IPS-NIHi7 (cell line): ENCODE results near the gene TMEM221.

ENCODE experiments used
- DNase-seq: peaks from one replicate; pipeline ENCODE4 v3.0.0; 2012; ENCODE audit warnings: mixed read lengths; ENCODE audit errors: extremely low spot score

The TMEM221 gene

DNA sequence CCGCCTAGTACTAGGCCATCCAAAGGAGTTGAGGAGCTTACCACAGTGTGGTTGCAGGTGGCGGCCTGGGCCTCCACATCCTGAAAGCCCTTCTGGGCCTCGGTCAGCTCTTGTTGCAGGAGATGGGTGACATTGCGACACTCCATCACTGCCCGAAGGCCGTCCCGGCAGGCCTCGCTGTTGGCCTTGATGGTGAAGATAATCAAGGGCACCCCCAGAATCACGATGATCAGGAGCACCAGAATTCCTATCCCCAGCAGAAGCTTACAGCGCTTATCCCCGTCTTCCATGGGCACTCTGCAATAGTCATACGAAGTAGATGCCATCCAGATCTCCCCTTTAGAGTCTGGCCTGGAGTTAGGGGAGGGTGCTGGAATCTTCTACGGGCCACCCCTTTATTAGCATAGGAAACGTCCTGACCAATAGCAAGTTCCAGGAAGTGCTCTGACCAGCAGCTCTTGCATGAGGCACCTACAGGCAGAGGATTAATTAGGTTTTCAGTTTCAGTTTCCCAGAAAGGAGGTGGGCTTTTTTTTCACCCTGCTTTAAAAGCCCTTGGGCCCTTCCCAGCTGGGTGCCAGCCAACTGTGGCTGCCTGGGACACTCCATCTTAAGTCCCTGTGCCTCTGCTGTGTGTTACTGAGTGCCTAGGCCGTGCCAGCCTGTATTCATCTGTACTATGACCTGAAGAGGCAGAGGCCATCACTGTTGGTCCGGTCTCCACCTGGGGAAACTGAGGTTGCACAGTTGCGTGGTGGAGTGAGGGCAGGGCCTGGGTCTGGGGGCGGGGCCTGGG, 43.0 kb downstream of the TMEM221 start, which contains the start of gene BST2:
Gene BST2, minus strand, starts transcription at position 381 of the 796 bp plus-strand sequence. Its CDS starts 55 bp downstream, at position 326.
- peak; percentile 68 for DNase-seq

DNA sequence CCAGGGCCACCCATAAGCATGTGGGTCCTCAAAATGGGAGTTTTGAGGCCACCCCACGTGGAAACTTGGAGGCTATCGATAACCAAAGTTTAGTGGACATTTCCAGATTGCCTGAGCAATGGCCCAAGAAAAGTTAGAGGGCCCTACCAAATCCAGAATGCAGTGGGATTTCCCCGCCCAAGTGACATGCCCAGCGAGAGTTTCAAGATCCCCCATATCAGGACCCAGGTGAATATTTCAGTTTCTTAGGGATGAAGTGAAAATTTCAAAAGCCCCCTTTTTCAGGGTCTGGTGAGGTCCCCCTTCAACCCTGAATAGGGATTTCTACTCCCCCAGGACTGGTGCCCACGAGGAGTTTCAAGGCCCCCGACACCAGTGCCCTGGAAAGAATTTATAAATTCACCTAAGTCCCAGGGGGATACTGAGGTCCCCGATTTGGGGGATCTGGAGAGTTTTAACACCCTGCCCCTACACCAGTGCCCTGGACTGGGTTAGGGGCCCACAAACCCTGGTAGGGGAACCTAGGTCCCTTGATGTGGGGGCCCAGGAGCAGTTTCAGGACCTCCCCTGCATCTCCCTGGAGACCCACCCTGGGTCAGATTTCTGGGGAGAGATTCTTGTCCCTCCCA, 43.7 kb downstream of the TMEM221 start:
- DNase-seq: no peak

DNA sequence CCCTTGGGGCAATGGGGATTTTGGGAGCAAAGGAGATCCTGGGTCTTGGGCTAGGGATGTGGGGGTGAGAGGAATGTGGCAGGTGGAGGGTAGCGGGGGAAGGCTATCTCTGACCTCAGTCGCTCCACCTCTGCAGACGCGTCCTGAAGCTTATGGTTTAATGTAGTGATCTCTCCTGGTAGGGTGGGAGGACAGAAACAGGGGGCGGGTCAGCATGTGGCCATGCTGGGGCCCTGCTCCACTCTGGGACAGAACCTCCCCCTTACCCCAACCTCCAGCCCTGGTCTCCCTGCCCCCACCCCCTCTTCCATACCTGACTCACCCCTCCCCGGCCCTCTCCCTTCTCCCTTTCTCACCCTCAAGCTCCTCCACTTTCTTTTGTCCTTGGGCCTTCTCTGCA, 44.5 kb downstream of the TMEM221 start:
- DNase-seq: peak; percentile 32

DNA sequence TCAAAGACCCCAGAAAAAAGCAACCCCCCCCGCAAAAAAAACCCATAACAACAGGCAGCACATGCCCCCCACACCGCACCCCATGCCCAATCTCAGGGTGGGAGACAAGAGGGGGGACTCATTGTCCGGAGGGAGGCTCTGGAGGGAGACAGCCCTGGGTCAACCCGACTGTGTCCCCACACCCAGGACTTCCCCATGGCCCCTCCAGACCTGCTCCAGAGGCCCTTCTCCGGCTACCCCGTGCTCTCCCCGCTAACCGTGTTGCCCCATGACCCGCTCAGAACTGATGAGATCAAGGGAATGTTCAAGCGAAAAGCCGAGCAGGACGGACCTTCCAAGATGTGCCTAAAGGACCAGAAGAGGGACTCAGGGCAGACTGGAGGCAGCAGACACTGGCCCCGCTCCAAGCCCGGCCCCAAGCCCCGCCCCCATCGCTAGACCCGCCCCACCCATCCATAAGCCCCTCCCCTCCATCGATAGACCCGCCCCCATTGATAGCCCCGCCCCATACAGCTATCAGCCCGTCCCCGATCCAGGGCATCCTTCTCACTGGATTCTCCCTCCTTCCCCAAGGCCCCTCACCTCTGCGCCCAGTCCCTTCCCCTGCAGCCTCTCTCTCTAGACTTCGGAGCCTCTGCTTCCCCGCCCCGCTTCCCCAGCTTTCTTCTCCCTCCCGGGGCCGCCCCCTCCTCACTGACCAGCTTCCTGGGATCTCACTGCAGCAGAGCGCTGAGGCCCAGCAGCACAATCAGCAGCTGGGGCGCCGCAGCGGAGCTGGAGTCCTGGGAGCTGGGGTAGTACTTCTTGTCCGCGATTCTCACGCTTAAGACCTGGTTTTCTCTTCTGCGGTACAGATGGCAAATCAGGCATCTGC, 45.2 kb downstream of the TMEM221 start:
- peak; percentile 95 for DNase-seq

DNA sequence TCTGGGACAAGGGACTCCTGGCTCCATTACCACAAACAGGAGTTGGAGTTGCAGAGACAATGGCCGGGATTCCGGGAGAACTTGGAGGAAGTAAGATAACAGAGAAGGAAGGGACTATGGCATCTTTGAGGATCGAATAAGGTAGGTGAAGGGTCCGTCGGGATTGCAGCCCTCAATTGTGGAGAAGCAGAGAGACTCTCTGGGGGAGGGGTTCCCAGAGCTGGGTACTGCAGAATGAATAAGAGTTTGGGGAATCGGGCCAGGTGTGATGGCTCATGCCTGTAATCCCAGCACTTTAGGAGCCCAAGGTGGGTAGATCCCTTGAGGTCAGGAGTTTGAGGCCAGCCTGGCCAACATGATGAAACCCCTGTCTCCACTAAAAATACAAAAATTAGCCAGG, 46.8 kb downstream of the TMEM221 start:
- no peak for DNase-seq

DNA sequence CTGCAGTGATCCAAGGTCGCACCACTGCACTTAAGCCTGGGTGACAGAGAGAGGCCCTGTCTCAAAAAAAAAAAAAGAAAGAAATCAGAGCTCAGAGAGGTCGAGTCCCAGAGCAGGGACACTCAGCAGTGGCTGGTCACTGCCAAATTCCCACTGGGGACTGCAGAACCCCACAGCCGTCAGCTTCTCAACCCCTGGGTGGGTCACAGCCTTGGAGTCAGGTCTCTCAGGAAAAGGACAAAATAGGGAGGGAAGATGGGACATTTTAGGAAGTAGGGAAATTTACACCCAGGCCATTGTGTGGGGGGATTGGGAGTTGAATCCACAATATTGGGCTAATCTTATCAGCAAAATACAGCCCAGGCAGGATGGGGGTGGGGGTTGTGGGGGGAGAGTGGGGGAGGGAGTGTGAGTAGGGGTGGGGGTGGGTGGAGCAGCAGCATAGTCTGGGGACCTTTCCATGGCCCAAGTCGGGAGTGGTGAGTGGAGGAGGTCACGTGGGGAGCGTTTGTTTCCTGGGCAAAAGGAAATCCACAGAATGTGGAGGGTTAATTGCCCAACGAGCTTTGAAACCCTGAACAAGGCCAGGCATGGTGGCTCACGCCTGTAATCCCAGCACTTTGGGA, 49.5 kb downstream of the TMEM221 start:
- no peak for DNase-seq

DNA sequence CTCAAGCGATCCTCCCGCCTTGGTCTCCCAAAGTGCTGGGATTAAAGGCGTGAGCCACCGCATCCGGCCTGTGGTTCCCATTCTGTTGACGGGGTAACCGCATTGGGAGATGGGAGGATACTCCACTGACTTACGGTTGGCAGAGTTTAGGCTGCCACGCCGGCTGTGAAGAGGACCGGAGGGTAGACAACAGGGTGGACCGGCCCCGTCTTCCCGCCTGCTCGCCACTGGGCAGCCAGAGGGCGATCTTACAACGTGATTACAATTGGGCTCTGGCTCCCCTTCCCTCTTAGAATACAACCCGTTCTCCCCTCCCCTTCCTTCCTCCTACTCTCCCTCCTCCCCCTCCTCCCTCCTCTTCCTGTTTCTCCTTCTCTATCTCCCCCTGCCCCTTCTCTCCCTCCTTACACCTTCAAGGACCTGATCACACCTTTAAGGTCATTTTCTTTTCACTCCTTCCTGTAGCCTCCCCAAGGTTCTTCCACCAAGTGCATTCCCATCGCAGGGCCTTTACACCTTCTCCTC, 53.5 kb downstream of the TMEM221 start:
- DNase-seq: peak; percentile 83

DNA sequence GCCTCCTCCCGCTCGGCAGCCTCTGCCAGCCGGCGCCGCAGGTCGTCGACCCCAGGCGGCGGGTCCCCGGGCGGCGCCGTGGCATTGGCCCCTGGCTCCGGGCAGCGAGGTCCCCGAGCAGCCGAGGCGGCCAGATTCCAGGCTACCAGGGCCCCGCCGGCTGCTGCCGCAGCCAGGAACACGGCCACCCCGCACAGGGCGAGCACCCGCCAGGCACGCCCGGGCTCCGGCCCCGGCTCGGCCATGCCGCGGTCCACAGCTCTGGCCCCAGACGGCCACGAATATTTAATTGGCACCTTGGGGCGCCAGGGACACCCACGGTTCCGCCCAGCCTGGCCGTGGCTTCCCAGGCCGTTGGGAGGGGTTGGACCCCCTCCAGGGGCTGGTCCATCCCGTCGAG, 54.6 kb downstream of the TMEM221 start, which contains the start of gene CCDC194:
Gene CCDC194, minus strand, starts transcription at position 283 of the 400 bp plus-strand sequence. Its CDS starts 38 bp downstream, at position 245.
- DNase-seq: no peak

DNA sequence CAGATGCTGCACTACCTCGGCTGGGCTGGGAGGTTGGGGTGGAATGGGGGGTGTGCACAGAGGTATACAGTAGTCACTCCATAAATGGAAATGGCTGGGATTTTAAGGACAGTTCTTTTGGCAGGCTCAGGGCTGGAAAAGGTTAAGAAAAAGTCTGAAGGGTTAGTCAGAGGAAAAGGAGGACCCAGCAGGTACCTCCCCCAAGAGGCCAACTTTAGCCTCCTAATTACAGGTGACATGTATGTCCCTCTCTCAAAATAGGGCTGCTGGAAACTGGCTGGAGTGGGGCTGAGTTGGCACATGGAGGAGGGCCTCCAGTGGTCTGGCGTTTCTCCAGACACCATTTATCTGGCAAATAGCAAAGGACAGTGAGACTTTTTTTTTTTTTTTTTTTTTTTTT, 55.5 kb downstream of the TMEM221 start:
- no peak for DNase-seq

DNA sequence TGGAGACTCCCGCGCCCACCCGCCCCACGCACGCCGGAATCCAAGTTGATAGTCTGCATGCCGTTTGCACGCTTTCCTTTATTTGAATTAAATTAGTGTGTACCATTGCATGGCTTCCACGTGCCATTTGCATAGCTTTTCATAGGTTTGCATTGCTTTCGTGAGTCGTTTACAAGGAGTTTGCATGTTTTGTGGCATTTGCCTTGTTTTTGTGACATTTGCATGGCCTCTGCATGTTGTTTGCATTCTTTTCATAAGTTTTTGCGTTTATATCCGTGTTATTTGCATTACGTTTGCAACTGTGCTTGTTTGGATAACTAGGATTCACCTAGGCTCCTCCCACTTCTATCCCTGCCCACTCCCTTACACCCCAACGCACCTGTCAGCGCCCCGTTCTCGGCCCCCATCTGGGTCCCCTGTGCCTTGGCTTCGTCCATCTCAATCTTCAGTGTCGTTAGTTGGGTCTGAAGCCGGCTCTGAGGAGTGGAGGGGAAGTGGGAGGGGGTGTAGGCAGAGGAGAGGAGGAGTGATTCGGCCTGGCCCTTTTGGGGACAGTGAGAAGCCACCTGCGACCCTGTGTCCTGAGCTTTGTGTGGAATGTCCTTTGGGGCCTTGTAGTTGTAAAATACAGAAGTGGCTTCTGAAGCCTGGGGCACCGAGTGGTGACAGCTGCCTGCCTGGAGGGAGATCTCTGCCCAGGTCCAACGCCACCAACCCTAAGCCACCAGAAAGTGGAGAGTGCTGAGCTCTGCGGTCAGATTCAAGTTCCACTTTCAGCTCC, 56.9 kb downstream of the TMEM221 start:
- DNase-seq: no peak

DNA sequence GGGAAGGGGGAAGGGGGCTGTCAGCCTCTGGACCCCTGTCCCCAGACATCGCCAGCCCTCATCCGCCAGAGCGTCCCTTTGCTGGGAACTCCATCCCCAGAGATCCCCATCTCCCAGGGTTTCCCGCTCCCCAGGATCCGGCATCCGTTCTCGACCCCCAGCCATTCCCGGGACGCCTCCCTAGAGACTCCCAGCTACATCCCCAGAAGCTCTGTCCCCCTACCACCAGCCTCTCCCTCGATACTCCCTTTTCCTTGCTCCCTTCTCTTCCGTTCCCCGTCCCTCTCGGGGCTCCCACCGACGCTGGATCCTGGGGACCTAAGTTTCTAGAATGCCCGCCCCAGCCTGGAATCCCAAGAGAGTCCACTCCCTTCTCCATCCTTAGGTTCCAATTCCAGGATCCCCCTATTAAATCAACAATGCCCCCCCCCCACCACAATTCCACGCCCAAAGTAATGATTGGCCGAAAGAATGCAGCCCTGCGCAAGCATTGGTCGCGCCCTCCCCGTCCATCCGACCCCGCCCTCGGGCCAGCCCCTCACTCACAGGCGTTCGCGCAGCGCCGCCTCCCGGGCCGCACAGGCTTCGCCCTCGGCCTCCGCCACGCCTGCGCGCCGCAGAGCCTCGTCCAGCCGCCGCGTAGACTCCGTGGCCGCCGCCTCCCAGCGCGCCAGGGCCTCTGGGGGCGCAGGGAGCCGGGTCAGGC, 57.6 kb downstream of the TMEM221 start:
- peak; percentile 96 for DNase-seq

DNA sequence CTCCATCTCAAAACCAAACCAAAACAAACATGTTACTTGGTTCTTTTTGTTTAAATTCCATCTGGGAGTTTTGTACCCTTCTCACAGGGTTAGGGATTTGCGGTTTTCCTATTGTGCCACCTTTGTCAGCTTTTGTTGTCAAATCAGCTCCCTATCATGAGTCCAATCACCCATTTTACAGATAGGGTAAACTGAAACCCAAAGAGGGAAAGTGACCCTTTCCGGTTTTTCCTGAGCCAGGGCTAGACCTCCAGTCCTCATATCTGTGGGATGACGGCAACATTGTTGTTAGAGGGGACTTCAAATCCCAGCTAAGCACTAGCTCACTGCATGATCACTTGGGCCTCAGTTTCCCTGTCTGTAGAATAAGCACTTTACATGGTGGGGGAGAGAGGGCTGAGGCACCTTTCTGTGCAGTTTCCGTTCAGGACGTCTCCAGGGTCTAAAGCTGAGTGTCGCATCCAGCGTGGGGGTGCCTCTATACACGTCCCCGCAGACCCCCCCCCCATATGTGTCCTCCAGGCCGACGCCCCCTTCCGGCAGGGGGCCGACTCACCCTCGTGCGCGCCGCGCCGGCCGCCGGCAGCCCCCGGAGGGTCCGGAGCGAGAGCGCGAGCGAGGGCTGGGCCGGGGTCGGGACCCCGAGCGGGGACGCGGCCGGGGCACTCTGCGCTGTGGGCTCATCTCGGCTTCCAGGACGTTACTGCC, 58.4 kb downstream of the TMEM221 start:
- peak; percentile 39 for DNase-seq

DNA sequence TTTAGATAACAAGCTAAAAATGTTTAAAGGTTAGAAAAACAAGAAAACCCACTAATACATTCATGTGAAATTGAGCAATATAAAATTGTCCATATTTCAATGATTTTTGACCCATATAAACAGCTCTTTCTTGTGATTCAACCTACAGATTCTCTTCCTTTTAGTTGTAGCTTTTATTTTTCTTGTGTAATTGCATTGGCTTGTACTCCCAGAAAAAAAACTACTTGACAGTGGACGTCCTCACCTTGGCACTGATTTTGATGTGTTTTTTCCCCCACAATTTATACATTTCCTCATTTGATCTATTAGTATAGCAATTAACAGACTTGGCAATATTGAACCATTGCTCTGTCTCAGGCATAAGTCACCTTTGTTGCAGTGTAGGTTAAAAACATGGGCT, 59.2 kb downstream of the TMEM221 start:
- DNase-seq: no peak

DNA sequence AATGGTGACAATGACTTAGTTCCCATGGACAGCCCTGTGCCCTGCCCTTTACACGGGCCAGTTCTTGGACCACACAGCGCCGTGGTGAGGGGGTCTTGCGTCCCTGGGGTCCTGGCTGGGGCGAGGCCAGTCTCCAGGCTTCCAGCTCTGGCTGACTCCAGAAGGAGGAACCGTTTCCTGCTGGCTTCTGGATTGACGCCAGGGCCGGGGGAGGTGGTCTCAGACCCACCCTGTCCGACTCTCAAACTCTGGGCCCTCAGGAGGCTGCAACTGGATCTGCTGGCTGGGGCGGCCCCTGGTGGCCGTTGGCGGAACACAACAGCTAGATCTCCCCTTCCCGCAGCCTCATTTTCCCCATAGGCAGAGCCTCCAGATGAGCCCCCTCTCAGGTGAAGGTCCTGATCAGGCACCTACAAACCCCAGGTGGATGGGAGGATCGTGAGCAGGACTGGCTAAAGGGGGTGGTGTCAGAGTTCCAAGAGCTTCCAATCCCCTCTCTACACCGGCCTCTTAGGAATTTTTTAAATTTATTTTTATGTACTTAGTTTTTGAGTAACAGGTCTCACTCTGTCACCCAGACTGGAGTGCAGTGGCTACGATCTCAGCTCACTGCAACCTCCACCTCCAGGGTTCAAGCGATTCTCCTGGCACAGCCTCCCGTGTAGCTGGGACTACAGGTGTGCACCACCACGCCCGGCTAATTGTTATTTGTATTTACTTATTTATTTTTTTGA, 62.4 kb downstream of the TMEM221 start:
- peak; percentile 85 for DNase-seq
